ENCODE data around the gene LRRC27.

LRRC27 gene

DNA sequence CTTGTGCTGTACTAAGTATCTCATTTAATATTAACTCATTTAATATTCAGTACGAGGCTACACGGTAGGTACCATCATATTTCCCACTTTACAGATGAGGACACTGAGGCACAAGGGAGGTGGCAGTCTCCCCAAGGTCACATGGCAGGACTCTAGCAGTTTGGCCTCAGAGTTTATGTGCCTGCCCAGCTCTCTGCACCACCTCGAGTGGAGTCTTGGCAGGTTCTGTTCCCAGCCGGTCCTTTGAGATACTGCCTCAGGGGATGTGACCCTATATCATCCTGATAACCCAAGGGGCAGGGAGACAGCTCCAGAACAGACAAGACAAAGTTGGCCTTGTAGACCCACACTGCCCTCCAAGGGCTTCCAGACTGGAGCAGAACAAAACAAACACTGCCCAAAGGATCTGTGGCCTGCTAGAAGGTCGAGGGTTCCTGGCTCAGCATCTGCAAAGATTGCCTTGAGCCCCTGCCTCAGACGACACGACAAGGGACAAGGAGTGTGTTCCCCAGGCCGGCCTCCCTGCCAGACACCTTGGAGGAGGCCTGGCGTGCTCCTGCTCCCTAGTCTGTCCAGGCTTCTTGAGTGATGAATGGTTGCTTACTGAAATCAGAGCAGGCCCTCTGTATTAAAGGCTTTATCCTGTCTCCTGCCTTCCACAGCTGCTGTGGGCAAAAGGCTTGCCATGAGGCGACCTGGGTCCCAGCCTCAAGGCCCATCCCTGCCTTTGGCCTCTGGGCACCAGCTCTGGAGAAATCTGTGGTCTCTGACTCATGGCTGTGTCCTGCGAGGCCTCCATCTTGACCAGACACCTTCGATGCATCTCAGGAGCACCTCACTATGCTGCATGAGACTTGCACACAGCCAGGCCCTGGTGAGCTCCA is 61.1 kb downstream of the LRRC27 start:
- no peak for DNase-seq

- no peak for DNase-seq
These were observed 61.7 kb downstream of the LRRC27 start for GRCh38 chr10:132393695-132394181.

GRCh38 chr10:132394201-132394811 is 62.3 kb downstream of the LRRC27 start:
- DNase-seq, result no peak

DNA sequence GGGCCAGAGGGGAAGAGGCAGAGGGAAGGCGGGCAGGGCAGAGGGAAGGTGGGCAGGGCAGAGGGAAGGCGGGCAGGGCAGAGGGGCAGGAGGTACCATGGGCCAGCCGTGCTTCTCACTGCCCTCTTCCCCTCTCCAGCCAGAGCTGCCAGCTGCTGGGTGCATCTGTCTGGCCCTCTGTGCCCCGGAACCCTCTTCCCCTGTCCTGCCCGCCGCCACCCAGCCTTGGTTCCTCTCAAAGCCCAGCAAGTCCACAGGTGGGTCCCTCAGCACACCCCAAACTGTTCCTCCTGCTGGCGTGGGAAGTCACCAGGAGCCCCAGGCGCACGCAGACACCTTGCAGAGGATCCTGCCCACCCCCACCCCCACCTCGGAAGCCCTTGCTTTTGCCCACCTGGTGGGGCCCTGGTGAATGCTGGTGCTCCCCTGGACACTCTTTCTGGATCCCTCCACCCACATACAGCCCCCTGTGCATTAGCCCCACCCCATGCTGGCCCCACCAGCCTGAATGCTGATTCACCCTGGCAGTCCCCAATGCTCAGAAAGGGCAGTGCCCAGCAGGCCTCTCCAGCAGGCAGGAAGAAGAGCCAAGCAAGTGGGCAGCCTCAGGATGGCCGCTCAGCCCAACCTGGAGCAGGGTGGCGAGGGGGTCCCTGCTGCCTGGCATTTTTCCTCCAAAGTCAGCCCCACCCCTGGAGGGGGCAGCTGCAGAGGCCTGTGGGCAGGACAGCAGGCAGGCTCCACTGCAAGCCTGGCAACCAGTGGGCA is 63.1 kb downstream of the LRRC27 start:
- DNase-seq, result no peak

GRCh38 chr10:132395704-132396493 is 63.9 kb downstream of the LRRC27 start:
- DNase-seq, result peak; percentile 33

DNA sequence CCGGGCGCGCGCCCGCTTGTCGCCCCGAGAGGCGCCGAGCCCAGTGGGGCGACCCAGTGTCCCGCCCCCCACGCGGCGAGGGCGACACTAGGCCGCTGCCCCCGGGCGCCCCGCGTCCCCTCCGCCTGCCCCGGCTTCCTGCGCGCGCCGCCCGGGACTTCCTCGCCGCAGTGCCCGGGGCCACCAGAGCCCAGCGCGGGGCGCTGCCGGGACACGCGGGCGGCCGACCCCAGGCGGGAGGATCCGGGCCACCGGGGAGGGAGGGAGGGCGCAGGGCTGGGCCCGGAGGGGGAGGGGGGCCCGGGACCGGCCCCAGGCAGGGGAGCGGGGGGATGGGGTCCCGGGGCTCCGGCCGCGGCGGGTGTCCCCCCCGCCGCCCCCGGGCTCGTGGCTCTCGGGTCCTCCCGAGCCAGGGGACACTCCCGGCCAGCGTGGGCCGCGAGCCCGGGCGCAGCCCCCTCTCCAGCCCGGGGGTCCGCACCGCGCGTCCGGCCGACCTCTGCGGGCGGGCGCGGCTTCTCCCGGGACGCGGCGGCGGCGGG is 64.6 kb downstream of the LRRC27 start:
- peak; percentile 54 for DNase-seq

DNA sequence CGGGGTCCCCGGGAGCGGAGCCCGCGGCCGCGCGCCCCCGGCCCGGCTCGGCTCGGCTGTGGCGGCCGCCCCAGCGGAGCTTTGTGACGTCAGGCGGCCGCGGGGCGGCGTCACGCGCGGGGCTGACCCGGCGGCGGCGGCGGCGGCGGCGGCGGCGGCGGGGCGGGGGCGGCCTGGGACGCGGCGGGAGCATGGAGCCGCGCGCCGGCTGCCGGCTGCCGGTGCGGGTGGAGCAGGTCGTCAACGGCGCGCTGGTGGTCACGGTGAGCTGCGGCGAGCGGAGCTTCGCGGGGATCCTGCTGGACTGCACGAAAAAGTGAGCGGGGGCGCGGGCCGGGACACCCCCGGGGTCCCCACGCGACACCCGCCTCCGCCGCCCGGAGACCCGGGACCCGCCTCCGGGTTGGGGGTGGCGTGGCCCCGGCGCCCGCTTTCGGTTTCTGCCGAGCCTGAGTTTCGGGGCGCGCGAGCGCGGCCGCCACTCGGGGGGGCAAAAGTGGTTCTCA is 65.1 kb downstream of the LRRC27 start, which contains the start of gene PWWP2B:
Gene PWWP2B (plus strand): TSS at position 165 of the 506 bp plus-strand sequence. CDS start 27 bp downstream, at position 192.
- DNase-seq, result peak; percentile 58

GRCh38 chr10:132397671-132398565 is 65.9 kb downstream of the LRRC27 start:
- no peak for DNase-seq

DNA sequence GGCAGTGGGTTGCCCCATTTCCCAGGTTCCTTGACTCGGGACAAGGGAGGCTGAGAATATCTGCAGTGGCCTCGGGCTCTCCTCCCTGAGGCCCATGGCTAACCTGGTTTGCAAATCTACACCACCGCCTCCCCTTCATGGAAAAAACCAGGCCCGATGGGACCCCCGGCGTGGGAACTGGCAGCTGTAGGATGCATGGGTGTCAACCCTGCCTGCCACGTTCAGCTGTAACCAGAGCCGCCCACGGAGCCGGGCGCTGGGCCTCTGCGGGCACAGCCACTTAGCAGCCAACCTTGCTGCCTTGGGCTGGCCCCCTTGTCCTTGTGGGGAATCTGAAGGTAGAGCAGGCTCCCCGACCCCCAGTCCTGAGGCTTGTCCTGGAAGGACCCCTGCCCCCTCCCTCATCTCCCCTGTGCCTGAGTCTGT is 66.6 kb downstream of the LRRC27 start:
- no peak for DNase-seq

GRCh38 chr10:132399117-132400035 is 67.4 kb downstream of the LRRC27 start:
- DNase-seq, result no peak

DNA sequence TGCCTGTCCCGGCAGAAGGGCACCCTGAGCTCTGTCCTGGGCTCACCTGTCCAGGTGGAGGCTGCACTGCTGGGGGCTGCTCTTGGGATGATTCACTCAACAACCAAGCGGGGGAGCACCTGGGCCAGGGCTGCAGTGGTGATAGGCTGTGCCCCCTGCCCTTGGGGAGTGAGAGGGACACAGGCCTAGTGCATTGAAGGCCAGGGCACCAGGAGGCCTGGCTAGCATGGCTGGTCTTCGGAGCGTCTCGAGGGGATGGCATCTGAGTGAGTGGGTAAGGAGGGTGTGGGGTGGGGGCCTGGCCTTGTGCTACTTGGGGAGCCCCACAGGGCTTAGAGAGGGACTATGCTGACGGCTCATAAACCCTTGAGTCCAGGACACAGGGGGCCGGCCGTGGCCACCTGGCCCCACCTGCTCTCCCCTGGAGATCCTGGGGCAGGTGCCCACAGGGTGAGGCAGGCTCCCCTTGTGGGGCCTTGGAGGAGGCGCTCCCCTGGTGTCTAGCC is 68.1 kb downstream of the LRRC27 start:
- no peak for DNase-seq

DNA sequence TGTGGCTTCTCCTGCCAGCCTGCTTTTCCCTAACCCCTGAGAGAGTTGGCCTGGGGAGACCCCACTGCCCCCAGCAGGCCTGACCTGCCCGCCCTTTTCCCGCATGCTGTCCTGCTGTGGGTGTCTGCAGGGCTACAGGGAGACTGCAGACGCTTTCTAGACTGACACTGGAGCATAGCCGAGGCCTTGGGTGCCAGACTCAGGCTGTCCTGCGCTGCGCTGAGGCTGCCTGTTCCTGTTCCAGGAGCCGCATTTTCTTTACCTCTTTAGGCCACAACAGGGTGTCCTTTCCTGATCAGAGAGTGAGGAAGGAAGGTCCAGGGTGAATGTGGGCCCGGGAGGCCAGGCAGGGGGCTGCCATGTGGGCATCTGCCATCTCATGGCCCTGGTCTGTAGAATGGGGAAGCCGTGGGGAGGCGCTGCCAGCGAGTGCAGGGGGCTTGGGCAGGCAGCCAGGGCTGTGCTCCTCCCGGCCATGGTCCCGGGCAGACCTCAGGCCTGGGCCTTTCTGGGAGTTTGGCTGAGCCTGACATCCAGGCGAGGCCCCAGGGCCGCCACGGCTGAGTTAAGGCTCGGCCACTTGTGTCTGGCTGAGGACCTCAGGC is 68.7 kb downstream of the LRRC27 start:
- no peak for DNase-seq

- DNase-seq, result no peak
These were observed 69.6 kb downstream of the LRRC27 start for GRCh38 chr10:132401401-132402118.

DNA sequence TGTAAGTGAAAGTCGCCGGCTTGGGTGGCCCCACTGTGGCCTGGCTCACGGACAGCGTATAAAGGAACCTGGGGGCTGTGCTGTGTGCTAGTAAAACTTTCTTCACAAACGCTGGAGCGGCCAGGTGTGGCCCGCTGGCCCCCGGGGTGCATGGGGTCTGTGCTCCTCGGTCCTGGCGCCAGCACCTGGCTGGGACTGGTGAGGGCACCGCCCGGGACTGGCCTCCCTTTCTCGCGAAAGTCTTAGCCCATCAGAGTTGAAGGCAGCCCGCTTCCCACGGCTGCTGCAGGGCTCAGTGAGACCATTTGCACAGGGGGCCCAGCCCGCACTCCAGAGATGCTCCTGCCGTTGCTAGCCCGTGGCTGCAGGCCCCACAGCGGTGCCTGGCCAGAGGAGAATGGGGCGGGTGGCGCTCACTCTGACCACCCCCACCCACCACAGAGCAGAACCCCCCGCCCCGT is 70.8 kb downstream of the LRRC27 start:
- no peak for DNase-seq

DNA sequence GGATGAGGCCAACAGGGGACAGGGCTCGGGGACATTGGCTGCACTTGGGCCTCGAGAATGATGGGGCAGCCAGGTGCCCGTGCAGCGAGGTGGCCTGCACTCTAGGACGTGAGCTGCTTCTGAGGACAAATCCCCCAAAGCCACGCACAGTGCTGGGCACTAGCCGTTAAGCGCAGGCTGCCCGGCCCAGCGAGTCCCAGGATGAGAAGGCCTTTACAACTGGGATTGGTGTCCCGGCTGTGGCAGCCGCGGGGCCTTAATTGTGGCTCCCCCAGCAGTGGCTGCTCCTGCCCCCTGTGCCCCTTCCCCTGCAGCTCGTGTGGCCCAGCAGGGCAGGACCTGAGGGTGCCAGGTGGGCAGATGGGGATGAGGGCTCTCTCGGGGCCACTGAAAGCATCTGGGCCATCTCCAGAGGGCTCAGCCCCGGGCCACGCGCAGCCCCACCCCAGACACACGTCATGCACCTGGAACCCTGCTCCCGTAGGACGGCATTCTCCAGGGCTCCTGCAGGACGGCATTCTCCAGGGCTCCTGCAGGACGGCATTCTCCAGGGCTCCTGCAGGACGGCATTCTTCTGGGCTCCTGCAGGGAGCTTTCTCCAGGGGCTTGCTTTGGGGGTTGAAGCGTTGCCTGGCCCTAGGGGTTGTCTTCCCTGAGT is 71.6 kb downstream of the LRRC27 start:
- no peak for DNase-seq

DNA sequence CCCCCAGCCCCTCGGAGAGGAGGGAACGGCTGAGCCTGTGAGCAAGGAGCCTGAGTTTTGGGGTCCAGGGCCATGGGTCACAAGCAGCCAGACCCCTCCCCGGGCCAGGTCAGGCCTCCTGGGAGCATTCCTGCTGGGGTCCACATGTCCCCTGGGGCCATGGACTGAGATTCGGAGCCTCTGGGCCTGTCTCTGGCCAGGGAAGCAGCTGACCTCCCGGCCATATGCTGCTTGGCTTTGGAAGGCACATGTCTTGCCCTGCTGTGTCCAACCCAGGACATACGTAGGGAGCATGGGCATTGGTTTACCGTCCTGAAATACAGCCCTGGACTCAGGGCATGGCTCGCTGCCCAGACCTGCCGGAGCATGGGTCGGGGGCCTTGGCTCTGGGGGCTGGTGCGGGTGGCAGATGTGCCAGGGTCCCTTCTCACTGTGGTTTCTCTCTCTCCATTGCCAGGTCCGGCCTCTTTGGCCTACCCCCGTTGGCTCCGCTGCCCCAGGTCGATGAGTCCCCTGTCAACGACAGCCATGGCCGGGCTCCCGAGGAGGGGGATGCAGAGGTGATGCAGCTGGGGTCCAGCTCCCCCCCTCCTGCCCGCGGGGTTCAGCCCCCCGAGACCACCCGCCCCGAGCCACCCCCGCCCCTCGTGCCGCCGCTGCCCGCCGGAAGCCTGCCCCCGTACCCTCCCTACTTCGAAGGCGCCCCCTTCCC is 72.3 kb downstream of the LRRC27 start:
- DNase-seq, result no peak

- DNase-seq, result no peak
These were observed 73.0 kb downstream of the LRRC27 start for GRCh38 chr10:132404911-132405462.
